Liver (tissue), 3 donors: ENCODE results near the gene TPRG1L.

ENCODE experiments used
- FOXA1 ChIP-seq: IDR thresholded peaks from 2 replicates; pipeline ENCODE4 v1.6.1; 2016; ENCODE audit warnings: antibody characterized with exemption
- HNF4A ChIP-seq, 2 donors: conservative IDR thresholded peaks; 2 replicates each; pipeline ENCODE4 v1.6.1; 2016; ENCODE audit warnings: antibody characterized with exemption in 2 of 2, mild to moderate bottlenecking in 2 of 2
- SP1 ChIP-seq: IDR thresholded peaks from 2 replicates; pipeline ENCODE4 v1.6.1; 2018; ENCODE audit warnings: antibody characterized with exemption, mild to moderate bottlenecking
- YY1 ChIP-seq: IDR thresholded peaks from 2 replicates; pipeline ENCODE4 v1.6.1; 2016; ENCODE audit warnings: antibody characterized with exemption, mild to moderate bottlenecking
- TF ChIP-seq, protein P1 (sequence below): fragments of 150-350 bp; IDR thresholded peaks from 2 replicates; pipeline ENCODE4 v1.5.1; 2017; ENCODE audit warnings: improper control_type of control experiment, low read depth, low read length; ENCODE audit not compliant: missing input control
- donor health status: healthy.
- donor health status: healthy.

DNA sequence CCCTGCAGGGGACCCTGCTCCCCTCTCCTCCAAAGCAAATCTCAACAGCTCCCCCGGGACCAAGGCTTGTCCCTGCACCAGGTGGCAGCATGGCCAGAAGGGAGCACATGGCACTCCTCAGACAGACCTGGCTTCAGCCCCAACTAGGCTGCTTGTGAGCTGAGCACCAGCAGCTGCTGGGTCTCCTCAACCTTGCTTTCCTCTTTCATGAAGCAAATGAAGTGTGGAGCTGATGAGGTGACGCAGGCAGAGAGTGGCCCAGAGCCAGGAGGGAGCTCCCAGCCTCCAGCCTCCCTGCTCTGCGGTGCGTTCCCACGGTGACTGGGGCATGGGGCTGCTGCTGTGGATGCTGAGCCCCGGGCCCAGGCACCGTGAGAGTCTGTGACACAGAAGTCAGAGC lies 47.5 kb upstream of the TPRG1L start:
- TF ChIP-seq SP1 (no peak), FOXA1 (no peak), YY1 (no peak), HNF4A (conservative IDR thresholded peaks at IDR 0.05) (no peak)
- TF ChIP-seq, protein P1, sequence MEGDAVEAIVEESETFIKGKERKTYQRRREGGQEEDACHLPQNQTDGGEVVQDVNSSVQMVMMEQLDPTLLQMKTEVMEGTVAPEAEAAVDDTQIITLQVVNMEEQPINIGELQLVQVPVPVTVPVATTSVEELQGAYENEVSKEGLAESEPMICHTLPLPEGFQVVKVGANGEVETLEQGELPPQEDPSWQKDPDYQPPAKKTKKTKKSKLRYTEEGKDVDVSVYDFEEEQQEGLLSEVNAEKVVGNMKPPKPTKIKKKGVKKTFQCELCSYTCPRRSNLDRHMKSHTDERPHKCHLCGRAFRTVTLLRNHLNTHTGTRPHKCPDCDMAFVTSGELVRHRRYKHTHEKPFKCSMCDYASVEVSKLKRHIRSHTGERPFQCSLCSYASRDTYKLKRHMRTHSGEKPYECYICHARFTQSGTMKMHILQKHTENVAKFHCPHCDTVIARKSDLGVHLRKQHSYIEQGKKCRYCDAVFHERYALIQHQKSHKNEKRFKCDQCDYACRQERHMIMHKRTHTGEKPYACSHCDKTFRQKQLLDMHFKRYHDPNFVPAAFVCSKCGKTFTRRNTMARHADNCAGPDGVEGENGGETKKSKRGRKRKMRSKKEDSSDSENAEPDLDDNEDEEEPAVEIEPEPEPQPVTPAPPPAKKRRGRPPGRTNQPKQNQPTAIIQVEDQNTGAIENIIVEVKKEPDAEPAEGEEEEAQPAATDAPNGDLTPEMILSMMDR = no peak
